Vagina (tissue), 2 donors: ENCODE results near the gene PRRT1. TPM values are rescaled to one million over a fixed set of nuclear protein-coding genes. Genes with fewer than 3 reads are reported as not detected.

Experiments
- DNase-seq, 2 donors: peaks; one replicate each; pipeline ENCODE4 v3.0.0-alpha.2; 2017; ENCODE audit errors: extremely low spot score in 2 of 2
- H3K27ac ChIP-seq: fragments of 200-600 bp; sonication (generic); one replicate; pipeline ENCODE4 v1.5.1; 2019
- H3K27me3 ChIP-seq: fragments of 200-600 bp; sonication (generic); one replicate; pipeline ENCODE4 v1.5.1; 2019
- H3K36me3 ChIP-seq, 2 donors: fragments of 200-600 bp; sonication (generic); one replicate each; pipeline ENCODE4 v1.5.1; 2017 to 2019
- H3K4me1 ChIP-seq: fragments of 200-600 bp; sonication (generic); one replicate; pipeline ENCODE4 v1.5.1; 2019
- H3K4me3 ChIP-seq, 2 donors: fragments of 200-600 bp; sonication (generic); 1 replicate in 1 of 2; 2 replicates in 1 of 2; pipeline ENCODE4 v1.5.1; 2016 to 2019
- H3K9me3 ChIP-seq: fragments of 200-600 bp; sonication (generic); one replicate; pipeline ENCODE4 v1.5.1; 2019
- POLR2A ChIP-seq, 2 donors: fragments of 450-650 bp; IDR thresholded peaks; one replicate each; pipeline ENCODE4 v1.6.1; 2017; ENCODE audit warnings: antibody characterized with exemption in 2 of 2, mild to moderate bottlenecking in 2 of 2, moderate library complexity in 2 of 2
- POLR2AphosphoS5 ChIP-seq, 2 donors: sonication (generic); formaldehyde crosslinking; IDR thresholded peaks; one replicate each; pipeline ENCODE4 v1.9.0; 2017; ENCODE audit warnings: antibody characterized with exemption in 2 of 2, mild to moderate bottlenecking in 2 of 2, low read depth in 1 of 2; ENCODE audit not compliant: insufficient read depth in 1 of 2
- intact Hi-C: fragments of 100-400 bp; cut with DNase I; formaldehyde crosslinking; loops from one replicate; pipeline ENCODE4 v1.15.1; 2023
- total RNA-seq: library from RNA; depleted of rRNA; stranded (reverse); fragments of >200 nt; gene quantifications from one replicate; pipeline ENCODE4 v1.2.3, GENCODE V29; 2016
- TF ChIP-seq, protein P1 (sequence below), 3 experiments: fragments of 450-650 bp in 2 of 3; fragments of 200-600 bp in 1 of 3; sonication (generic) in 1 of 3; IDR thresholded peaks; one replicate each; pipeline ENCODE4 v1.5.1; 2017 to 2019; ENCODE audit warnings: antibody characterized with exemption in 3 of 3, mild to moderate bottlenecking in 2 of 3, moderate library complexity in 2 of 3

The PRRT1 gene
- total RNA-seq, 1 donor from 2014 or later: 8.8 TPM

- H3K27ac ChIP-seq: no peak overlapping the region
- peaks cover 0 to 51% of the 10 kb centered on the region in 2 donors for H3K36me3 ChIP-seq
- TF ChIP-seq POLR2AphosphoS5 (IDR thresholded peaks at IDR 0.05; ENCODE audit: insufficient read depth in 1 of 2, low read depth in 1 of 2) (no peak), POLR2A (IDR thresholded peaks at IDR 0.05) (no peak)
- TF ChIP-seq, protein P1, sequence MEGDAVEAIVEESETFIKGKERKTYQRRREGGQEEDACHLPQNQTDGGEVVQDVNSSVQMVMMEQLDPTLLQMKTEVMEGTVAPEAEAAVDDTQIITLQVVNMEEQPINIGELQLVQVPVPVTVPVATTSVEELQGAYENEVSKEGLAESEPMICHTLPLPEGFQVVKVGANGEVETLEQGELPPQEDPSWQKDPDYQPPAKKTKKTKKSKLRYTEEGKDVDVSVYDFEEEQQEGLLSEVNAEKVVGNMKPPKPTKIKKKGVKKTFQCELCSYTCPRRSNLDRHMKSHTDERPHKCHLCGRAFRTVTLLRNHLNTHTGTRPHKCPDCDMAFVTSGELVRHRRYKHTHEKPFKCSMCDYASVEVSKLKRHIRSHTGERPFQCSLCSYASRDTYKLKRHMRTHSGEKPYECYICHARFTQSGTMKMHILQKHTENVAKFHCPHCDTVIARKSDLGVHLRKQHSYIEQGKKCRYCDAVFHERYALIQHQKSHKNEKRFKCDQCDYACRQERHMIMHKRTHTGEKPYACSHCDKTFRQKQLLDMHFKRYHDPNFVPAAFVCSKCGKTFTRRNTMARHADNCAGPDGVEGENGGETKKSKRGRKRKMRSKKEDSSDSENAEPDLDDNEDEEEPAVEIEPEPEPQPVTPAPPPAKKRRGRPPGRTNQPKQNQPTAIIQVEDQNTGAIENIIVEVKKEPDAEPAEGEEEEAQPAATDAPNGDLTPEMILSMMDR (IDR thresholded peaks at IDR 0.05): no peak
- H3K4me3 ChIP-seq: no peak overlapping the region
- no peaks in the 10 kb centered on the region for H3K27me3 ChIP-seq
- intact Hi-C loops: no loop called here
- H3K4me1 ChIP-seq: no peaks in the 10 kb centered on the region
- H3K9me3 ChIP-seq: no peaks in the 10 kb centered on the region
- DNase-seq: no peak
Measured at GRCh38 chr6:32168807-32169591, 17.3 kb upstream of the PRRT1 start.

- Histone ChIP-seq H3K36me3 (peaks cover 0 to 52% of the 10 kb centered on the region in 2 donors), H3K27me3 (no peaks in the 10 kb centered on the region), H3K9me3 (no peaks in the 10 kb centered on the region), H3K4me3 (no peak overlapping the region), H3K27ac (no peak overlapping the region), H3K4me1 (no peaks in the 10 kb centered on the region)
- intact Hi-C loops: no loop called here
- TF ChIP-seq, protein P1 (IDR thresholded peaks at IDR 0.05): no peak
- TF ChIP-seq POLR2AphosphoS5 (IDR thresholded peaks at IDR 0.05; ENCODE audit: insufficient read depth in 1 of 2, low read depth in 1 of 2) (no peak), POLR2A (IDR thresholded peaks at IDR 0.05) (no peak)
- DNase-seq: no peak
Measured at GRCh38 chr6:32168350-32168749, 16.6 kb upstream of the PRRT1 start.

- Histone ChIP-seq H3K27me3 (no peaks in the 10 kb centered on the region), H3K36me3 (peaks cover 0 to 58% of the 10 kb centered on the region in 2 donors), H3K9me3 (no peaks in the 10 kb centered on the region), H3K27ac (no peak overlapping the region), H3K4me1 (no peaks in the 10 kb centered on the region), H3K4me3 (no peak overlapping the region)
- intact Hi-C loops: no loop called here
- no peak for TF ChIP-seq POLR2A (IDR thresholded peaks at IDR 0.05)
- TF ChIP-seq POLR2AphosphoS5 (IDR thresholded peaks at IDR 0.05; ENCODE audit: insufficient read depth in 1 of 2, low read depth in 1 of 2): no peak
- TF ChIP-seq, protein P1 (IDR thresholded peaks at IDR 0.05): no peak
- no peak for DNase-seq
Measured at GRCh38 chr6:32167761-32168262, 16.1 kb upstream of the PRRT1 start.

DNA sequence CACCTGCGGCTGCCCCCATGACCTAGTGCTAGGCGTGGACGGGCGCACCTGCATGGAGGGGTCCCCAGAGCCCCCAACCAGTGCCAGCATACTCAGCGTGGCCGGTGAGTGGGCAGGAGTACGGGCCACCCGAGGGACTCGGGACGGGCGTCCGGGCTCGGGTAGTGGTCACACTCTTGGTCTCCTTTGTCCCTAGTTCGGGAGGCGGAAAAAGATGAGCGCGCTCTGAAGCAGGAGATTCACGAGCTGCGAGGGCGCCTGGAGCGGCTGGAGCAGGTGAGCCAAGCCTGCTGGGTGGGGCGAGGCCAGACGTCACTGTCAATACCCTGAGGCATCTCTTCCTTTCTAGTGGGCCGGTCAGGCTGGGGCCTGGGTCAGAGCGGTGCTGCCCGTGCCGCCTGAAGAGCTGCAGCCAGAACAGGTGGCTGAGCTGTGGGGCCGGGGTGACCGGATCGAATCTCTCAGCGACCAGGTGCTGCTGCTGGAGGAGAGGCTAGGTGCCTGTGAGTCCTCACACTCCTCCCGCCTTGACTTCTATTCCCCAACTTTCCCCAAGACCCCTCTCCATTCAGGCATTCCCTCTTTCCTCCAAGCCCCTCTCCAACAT lies 15.5 kb upstream of the PRRT1 start:
- H3K27ac ChIP-seq: no peak overlapping the region
- intact Hi-C loops: no loop called here
- H3K4me3 ChIP-seq: no peak overlapping the region
- no peaks in the 10 kb centered on the region for H3K27me3 ChIP-seq
- TF ChIP-seq, protein P1 (IDR thresholded peaks at IDR 0.05): no peak
- no peak for TF ChIP-seq POLR2AphosphoS5 (IDR thresholded peaks at IDR 0.05; ENCODE audit: insufficient read depth in 1 of 2, low read depth in 1 of 2)
- no peak for TF ChIP-seq POLR2A (IDR thresholded peaks at IDR 0.05)
- no peak for DNase-seq
- no peaks in the 10 kb centered on the region for H3K9me3 ChIP-seq
- no peaks in the 10 kb centered on the region for H3K4me1 ChIP-seq
- peaks cover 0 to 61% of the 10 kb centered on the region in 2 donors for H3K36me3 ChIP-seq
